Stromal cell of bone marrow (primary cell): ENCODE data around the gene UQCR11.
A peak's percentile ranks its signal among the peaks of the same experiment; 100 is the strongest.

Source experiments
- DNase-seq: peaks from one replicate; pipeline ENCODE4 v3.0.0-alpha.2; 2012; ENCODE audit warnings: low read depth

UQCR11 gene

DNA sequence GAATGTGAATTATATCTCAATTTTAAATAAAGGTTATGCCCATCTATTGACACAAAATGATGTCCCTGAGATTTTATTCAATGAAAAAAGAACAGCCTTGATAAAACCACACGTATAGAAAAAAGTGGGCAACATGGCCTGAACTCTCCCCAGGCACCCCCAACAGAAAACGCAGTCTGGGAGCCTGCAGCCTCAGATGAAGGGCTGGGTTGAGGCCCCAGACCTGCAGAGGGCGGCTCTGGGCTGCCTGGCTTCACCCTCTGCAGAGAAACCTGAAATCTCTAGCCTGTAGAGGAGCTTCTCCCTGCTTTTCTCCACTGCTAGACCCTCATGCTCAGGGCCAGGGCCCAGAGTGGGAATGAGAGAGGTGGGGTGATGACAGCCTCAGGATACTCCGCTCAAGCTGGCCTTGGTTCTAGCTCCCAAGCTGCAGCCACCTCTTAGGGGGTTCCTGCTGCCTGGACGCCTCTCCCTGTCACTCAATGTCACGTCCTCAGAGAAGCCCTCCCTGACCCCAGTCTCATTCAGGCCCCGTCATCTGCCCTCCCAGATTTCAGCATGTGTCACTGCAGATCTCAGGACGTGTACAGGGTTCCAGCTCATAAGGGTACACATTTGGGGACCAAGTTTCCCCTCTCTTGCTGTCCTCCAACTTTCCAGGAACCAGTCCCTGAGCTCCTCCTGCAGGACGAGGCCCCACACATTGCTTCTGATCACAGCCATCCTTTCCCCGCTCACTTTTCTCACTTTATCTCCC is 14.4 kb downstream of the UQCR11 start:
- DNase-seq: no peak

- no peak for DNase-seq
Observed at GRCh38 chr19:1587872-1588271, 17.4 kb downstream of the UQCR11 start.

GRCh38 chr19:1585243-1585580 is 20.1 kb downstream of the UQCR11 start:
- DNase-seq: no peak

GRCh38 chr19:1584500-1585242 is 20.6 kb downstream of the UQCR11 start:
- DNase-seq: no peak

GRCh38 chr19:1582201-1582600 is 23.1 kb downstream of the UQCR11 start:
- DNase-seq: no peak

- no peak for DNase-seq
Observed at GRCh38 chr19:1580957-1581356, 24.3 kb downstream of the UQCR11 start.

GRCh38 chr19:1580382-1580781 is 24.9 kb downstream of the UQCR11 start:
- DNase-seq: no peak

- no peak for DNase-seq
Observed at GRCh38 chr19:1579222-1579621, 26.0 kb downstream of the UQCR11 start.

DNA sequence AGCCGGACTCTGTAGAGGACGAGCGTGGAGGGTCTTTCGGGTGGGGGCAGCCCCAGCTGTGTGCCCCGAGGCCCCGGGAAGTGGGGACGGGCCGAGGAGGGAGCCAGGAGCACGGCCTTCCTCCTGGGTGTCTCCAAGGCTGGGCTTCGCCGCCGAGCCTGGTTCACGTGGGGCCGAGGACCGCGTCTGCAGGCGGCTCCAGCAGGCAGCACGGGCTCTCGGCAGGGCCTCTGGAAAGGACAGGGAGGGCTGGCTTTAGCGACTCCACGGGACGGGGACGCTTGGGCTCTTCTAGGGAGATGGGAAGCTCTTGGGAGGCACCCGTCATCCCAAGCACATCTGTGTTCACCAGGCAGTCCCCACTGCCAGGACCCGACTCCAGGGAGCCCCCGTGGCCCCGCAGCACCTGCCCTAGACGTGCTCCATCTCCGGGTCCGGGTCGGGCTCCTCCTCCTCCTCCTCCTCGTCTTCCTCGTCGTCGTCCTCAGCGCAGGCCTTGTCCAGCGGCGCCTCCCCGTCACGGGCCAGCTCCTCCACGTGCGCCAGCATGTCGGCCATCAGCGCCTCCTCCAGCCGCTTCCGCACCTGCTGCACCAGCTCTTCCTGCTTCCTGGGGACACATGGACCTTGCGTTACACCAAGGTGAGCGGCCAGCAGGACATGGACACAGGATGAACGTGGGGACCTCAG is 27.2 kb downstream of the UQCR11 start:
- DNase-seq: no peak

GRCh38 chr19:1577090-1577928 is 28.0 kb downstream of the UQCR11 start:
- DNase-seq: no peak

- no peak for DNase-seq
Observed at GRCh38 chr19:1576242-1577089, 28.8 kb downstream of the UQCR11 start.

DNA sequence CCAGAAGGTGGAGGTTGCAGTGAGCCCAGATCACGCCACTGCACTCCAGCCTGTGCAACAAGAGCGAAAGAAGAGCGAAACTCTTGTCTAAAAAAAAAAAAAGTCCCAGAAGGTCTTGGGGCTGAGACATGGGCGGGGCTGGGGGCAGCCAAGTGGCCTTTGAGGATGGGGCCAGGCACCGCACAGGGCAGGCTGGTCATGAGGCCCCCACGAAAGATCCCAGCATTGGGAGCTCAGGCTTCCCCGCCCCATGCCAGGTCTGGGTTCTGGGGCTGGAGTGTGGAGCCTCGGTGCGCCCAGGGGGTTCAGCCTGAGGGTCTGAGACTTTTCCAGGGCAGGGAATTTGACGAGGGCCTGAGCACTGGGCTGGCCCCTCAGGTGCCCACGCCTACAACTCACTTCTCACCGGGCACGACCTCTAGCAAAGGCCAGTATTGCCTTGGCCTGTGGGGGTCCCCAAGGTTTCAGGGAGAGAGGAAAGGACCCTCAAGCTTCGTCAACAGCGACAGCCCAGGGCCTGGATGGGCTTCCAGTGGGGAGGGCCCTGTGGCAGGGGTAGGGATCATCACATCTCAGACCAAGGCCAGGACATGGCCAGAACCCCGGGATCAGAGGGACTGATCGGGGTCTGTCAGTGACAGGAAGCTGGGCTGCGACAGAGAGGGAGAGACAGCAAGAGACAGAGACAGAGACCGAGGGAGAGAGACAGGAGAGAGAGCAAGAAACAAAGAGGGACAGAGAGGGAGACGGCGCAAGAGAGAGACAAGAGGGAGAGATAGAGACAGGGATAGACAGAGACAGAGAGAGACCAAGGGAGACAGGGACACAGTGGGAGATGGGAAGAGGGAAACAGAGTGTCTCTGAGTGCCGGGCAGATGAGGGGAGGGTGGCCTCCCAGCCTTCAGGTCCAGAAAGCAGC is 29.7 kb downstream of the UQCR11 start:
- no peak for DNase-seq

DNA sequence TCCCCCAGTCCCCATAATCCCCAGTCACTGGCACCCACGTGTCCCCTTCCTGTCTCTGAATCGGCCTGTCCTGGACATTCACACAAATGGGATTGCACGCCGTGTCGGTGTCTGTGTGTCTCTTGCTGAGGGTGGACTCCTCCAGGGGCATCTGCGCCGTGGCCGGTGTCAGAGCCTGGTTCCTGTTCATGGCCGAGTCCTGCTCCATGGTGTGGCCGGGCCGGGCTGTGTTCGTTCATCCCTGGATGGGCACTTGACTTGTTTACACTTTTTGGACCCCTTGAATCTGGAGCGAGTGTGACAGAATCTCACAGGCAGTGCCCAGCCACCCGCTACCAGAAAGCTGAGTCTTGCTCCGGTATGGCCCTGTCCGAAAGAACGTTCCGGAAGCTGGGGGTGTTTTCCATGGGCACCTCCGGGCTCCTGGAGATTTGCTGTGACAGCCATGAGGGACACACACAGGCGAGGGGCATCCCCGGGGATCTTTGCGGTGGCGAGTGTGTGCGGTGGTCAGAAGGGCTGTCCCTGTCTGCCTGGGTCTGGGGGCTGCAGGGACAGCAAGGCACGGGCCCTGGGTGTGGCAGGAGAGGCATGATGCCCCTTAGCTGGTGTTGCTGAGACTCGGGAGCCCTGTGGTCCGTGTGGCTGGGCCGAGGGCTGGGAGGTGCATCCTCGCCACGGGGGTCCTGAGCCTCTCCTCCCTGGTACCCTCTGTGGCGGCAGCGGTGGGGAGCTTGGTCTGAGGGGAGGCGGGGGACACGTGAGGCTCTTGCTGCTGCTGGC is 30.7 kb downstream of the UQCR11 start:
- no peak for DNase-seq

DNA sequence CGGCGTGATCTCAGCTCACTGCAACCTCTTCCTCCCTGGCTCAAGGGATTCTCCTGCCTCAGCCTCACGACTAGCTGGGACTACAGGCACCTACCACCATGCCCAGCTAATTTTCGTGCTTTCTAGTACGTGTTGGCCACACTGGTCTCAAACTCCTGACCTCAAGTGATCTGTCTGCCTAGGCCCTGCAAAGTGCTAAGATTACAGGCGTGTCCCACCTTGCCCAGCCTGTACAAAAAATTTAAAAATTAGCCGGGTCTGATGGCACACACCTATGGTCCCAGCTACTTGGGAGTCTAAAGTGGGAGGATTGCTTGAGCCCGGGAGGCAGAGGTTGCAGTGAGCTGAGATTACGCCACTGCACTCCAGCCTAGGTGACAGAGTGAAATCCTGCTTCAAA is 32.5 kb downstream of the UQCR11 start:
- no peak for DNase-seq

- no peak for DNase-seq
Observed at GRCh38 chr19:1571358-1571757, 33.9 kb downstream of the UQCR11 start.

GRCh38 chr19:1570836-1571235 is 34.4 kb downstream of the UQCR11 start:
- DNase-seq: no peak

- no peak for DNase-seq
Observed at GRCh38 chr19:1569997-1570396, 35.3 kb downstream of the UQCR11 start.

DNA sequence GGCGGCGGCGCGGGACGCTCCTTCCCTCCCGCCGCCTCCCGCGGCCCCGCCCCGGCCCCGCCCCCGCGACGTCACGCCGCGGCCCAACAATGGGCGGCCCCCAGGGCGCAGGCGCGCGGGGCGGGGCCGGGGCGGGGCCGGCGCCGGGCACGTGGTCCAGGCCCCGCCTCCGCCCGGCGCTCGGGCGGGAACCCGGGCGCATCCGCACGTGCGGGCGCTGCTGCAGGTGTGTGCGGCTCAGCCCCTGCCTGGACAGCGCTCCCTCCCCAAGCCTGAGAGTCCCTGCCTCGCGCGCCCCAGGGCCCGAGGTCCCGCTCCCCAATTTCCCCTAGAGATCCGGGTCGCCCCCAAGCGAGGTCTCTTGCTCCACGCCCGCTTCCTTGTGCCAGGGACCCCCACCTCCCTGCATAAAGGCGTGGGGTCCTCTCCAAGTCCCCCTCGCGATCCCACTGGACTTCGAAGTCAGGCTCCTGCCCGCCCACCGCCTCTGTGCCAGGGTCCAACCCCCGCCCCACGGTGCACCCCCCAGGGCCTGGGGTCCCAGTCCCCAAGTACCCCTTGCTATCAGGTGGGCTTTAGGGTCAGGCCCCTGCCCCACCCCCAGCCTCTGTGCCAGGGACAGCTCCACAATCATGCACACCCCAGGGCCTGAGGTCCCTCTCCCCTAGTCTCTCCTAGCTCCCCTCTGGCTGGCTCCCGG is 36.8 kb downstream of the UQCR11 start, which contains the start of gene MEX3D:
Gene MEX3D, minus strand, starts transcription at position 6 of the 700 bp plus-strand sequence. CDS start 267 bp downstream, outside the sequence.
- peak; percentile 43 for DNase-seq

DNA sequence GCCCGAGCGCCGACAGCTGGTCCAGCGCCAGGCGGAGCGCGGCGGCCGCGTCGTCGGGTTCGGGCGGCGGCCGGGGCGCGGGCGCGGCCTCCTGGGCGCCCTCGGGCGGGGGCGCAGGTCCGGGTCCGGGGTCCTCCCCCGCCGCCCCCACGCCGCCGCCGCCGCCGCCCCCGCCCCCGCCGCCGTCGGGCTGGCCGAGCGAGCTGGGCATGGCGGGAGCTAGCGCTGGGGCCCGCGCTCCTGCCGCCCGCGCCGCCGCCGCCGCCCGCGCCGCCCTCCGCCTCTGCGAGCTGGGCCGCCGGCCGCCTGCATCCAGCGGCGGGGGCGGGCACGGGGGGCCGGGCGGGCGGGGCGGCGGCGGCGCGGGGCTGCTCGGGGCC is 37.4 kb downstream of the UQCR11 start:
- no peak for DNase-seq
